Adipocyte (in vitro differentiated cells): ENCODE data around the gene ARHGEF28.

Experiments used
- DNase-seq: peaks from one replicate; pipeline ENCODE4 v3.0.0-alpha.2; 2015; ENCODE audit warnings: low read depth
- H3K27me3 ChIP-seq: replicated peaks from 2 replicates; pipeline ENCODE4 v1.7.0; 2013; ENCODE audit warnings: mild to moderate bottlenecking, low read length, moderate library complexity; ENCODE audit not compliant: control insufficient read depth, insufficient read depth
- H3K36me3 ChIP-seq: 2 replicates; pipeline ENCODE4 v1.7.0; 2013; ENCODE audit warnings: low read length, mild to moderate bottlenecking, moderate library complexity; ENCODE audit not compliant: control insufficient read depth, insufficient read depth, severe bottlenecking
- H3K4me1 ChIP-seq: 2 replicates; pipeline ENCODE4 v1.7.0; 2013; ENCODE audit warnings: mild to moderate bottlenecking, low read length, moderate library complexity; ENCODE audit not compliant: control insufficient read depth, insufficient read depth
- H3K4me3 ChIP-seq: 2 replicates; pipeline ENCODE4 v1.7.0; 2013; ENCODE audit warnings: mild to moderate bottlenecking, low read length, moderate library complexity
- H3K9ac ChIP-seq: 2 replicates; pipeline ENCODE4 v1.7.0; 2013; ENCODE audit warnings: mild to moderate bottlenecking, low read length, moderate library complexity
- H3K9me3 ChIP-seq: 2 replicates; pipeline ENCODE4 v1.7.0; 2013; ENCODE audit warnings: mild to moderate bottlenecking, low read length, moderate library complexity; ENCODE audit not compliant: control insufficient read depth

ARHGEF28 gene

GRCh38 chr5:73663161-73663859, 37.3 kb downstream of the ARHGEF28 start:
- H3K36me3 ChIP-seq: no peaks in the 10 kb centered on the region
- no peak overlapping the region for H3K4me3 ChIP-seq
- DNase-seq: no peak
- peaks cover 21% of the 10 kb centered on the region for H3K4me1 ChIP-seq
- no peaks in the 10 kb centered on the region for H3K27me3 ChIP-seq
- no peak overlapping the region for H3K9ac ChIP-seq
- H3K9me3 ChIP-seq: no peaks in the 10 kb centered on the region

- no peak for DNase-seq
- no peaks in the 10 kb centered on the region for H3K36me3 ChIP-seq
- peaks cover 21% of the 10 kb centered on the region for H3K4me1 ChIP-seq
- H3K9me3 ChIP-seq: no peaks in the 10 kb centered on the region
- no peak overlapping the region for H3K4me3 ChIP-seq
- H3K27me3 ChIP-seq: no peaks in the 10 kb centered on the region
- no peak overlapping the region for H3K9ac ChIP-seq
Measured at GRCh38 chr5:73663860-73664240, 37.9 kb downstream of the ARHGEF28 start.

- no peaks in the 10 kb centered on the region for H3K27me3 ChIP-seq
- no peak overlapping the region for H3K4me3 ChIP-seq
- no peak overlapping the region for H3K9ac ChIP-seq
- H3K9me3 ChIP-seq: no peaks in the 10 kb centered on the region
- H3K4me1 ChIP-seq: peaks cover 21% of the 10 kb centered on the region
- no peaks in the 10 kb centered on the region for H3K36me3 ChIP-seq
- DNase-seq: no peak
Measured at GRCh38 chr5:73664796-73665195, 38.8 kb downstream of the ARHGEF28 start.

- H3K27me3 ChIP-seq: no peaks in the 10 kb centered on the region
- peaks cover 29% of the 10 kb centered on the region for H3K4me1 ChIP-seq
- no peaks in the 10 kb centered on the region for H3K36me3 ChIP-seq
- DNase-seq: no peak
- H3K9ac ChIP-seq: no peak overlapping the region
- no peak overlapping the region for H3K4me3 ChIP-seq
- H3K9me3 ChIP-seq: no peaks in the 10 kb centered on the region
Measured at GRCh38 chr5:73666891-73667290, 40.9 kb downstream of the ARHGEF28 start.

- DNase-seq: no peak
- H3K4me1 ChIP-seq: peaks cover 29% of the 10 kb centered on the region
- H3K9me3 ChIP-seq: no peaks in the 10 kb centered on the region
- H3K9ac ChIP-seq: no peak overlapping the region
- H3K27me3 ChIP-seq: no peaks in the 10 kb centered on the region
- no peak overlapping the region for H3K4me3 ChIP-seq
- no peaks in the 10 kb centered on the region for H3K36me3 ChIP-seq
Measured at GRCh38 chr5:73668017-73668416, 42.0 kb downstream of the ARHGEF28 start.

- no peaks in the 10 kb centered on the region for H3K27me3 ChIP-seq
- no peak overlapping the region for H3K4me3 ChIP-seq
- DNase-seq: no peak
- H3K9ac ChIP-seq: no peak overlapping the region
- no peaks in the 10 kb centered on the region for H3K36me3 ChIP-seq
- no peaks in the 10 kb centered on the region for H3K9me3 ChIP-seq
- H3K4me1 ChIP-seq: peaks cover 28% of the 10 kb centered on the region
Measured at GRCh38 chr5:73668486-73669111, 42.6 kb downstream of the ARHGEF28 start.

GRCh38 chr5:73670731-73671130, 44.7 kb downstream of the ARHGEF28 start:
- Histone ChIP-seq H3K4me3 (no peak overlapping the region), H3K4me1 (peaks cover 36% of the 10 kb centered on the region), H3K9me3 (no peaks in the 10 kb centered on the region), H3K27me3 (no peaks in the 10 kb centered on the region), H3K9ac (no peak overlapping the region), H3K36me3 (no peaks in the 10 kb centered on the region)
- no peak for DNase-seq

- Histone ChIP-seq H3K9ac (no peak overlapping the region), H3K4me1 (peaks cover 42% of the 10 kb centered on the region), H3K4me3 (no peak overlapping the region), H3K36me3 (no peaks in the 10 kb centered on the region), H3K27me3 (no peaks in the 10 kb centered on the region), H3K9me3 (no peaks in the 10 kb centered on the region)
- no peak for DNase-seq
Measured at GRCh38 chr5:73672132-73672531, 46.1 kb downstream of the ARHGEF28 start.

GRCh38 chr5:73673161-73673591, 47.2 kb downstream of the ARHGEF28 start:
- peak overlapping the region; percentile 67 for H3K9ac ChIP-seq
- H3K4me3 ChIP-seq: peak overlapping the region; percentile 19
- no peaks in the 10 kb centered on the region for H3K36me3 ChIP-seq
- H3K4me1 ChIP-seq: peaks cover 53% of the 10 kb centered on the region
- H3K9me3 ChIP-seq: no peaks in the 10 kb centered on the region
- peak; percentile 94 for DNase-seq
- H3K27me3 ChIP-seq: no peaks in the 10 kb centered on the region

- Histone ChIP-seq H3K9ac (peak overlapping the region; percentile 67), H3K36me3 (no peaks in the 10 kb centered on the region), H3K27me3 (no peaks in the 10 kb centered on the region), H3K4me1 (peaks cover 54% of the 10 kb centered on the region), H3K4me3 (no peak overlapping the region), H3K9me3 (no peaks in the 10 kb centered on the region)
- peak; percentile 19 for DNase-seq
Measured at GRCh38 chr5:73674669-73675004, 48.6 kb downstream of the ARHGEF28 start.

- H3K4me3 ChIP-seq: no peak overlapping the region
- H3K36me3 ChIP-seq: no peaks in the 10 kb centered on the region
- no peak for DNase-seq
- peaks cover 40% of the 10 kb centered on the region for H3K4me1 ChIP-seq
- H3K9ac ChIP-seq: no peak overlapping the region
- H3K9me3 ChIP-seq: no peaks in the 10 kb centered on the region
- H3K27me3 ChIP-seq: no peaks in the 10 kb centered on the region
Measured at GRCh38 chr5:73678322-73678740, 52.3 kb downstream of the ARHGEF28 start.

GRCh38 chr5:73678807-73679206, 52.8 kb downstream of the ARHGEF28 start:
- Histone ChIP-seq H3K9me3 (no peaks in the 10 kb centered on the region), H3K9ac (no peak overlapping the region), H3K4me3 (no peak overlapping the region), H3K36me3 (no peaks in the 10 kb centered on the region), H3K27me3 (no peaks in the 10 kb centered on the region), H3K4me1 (peaks cover 35% of the 10 kb centered on the region)
- DNase-seq: no peak
